K562 (cell line): Measurements from ENCODE around the gene SLC1A5. TPM values are rescaled to one million over a fixed set of nuclear protein-coding genes. Genes with fewer than 3 reads are reported as not detected.
A peak's percentile ranks its signal among the peaks of the same experiment; 100 is the strongest.

Experiments
- CREB1 ChIP-seq, 2 experiments: sonication (generic) in 1 of 2; formaldehyde crosslinking in 1 of 2; IDR thresholded peaks; 2 replicates each; pipeline versions ENCODE4 v1.6.1 to v1.8.0; 2012 to 2022; ENCODE audit warnings: inconsistent platforms in 1 of 2, mild to moderate bottlenecking in 1 of 2, missing genetic modification reagents in 1 of 2, moderate library complexity in 1 of 2
- E2F8 ChIP-seq: fragments of 450-650 bp; IDR thresholded peaks from 2 replicates; pipeline ENCODE4 v1.7.1; 2018; ENCODE audit warnings: mild to moderate bottlenecking, low read depth; ENCODE audit not compliant: partially characterized antibody
- HDGF ChIP-seq: fragments of 450-650 bp; IDR thresholded peaks from 2 replicates; pipeline ENCODE4 v1.6.1; 2016
- HNRNPLL ChIP-seq: fragments of 200-400 bp; formaldehyde crosslinking; IDR thresholded peaks from 2 replicates; pipeline ENCODE4 v1.6.1; 2017; ENCODE audit warnings: low read length, low read depth, mild to moderate bottlenecking; ENCODE audit not compliant: poor library complexity, severe bottlenecking
- IFI16 ChIP-seq: fragments of 250-450 bp; sonication (Bioruptor Pico); IDR thresholded peaks from 2 replicates; pipeline ENCODE4 v2.1.2; 2022; ENCODE audit warnings: mild to moderate bottlenecking, inconsistent platforms
- NONO ChIP-seq, 2 experiments: fragments of 200-400 bp in 1 of 2; fragments of 450-650 bp in 1 of 2; formaldehyde crosslinking in 1 of 2; IDR thresholded peaks; 2 replicates each; pipeline ENCODE4 v1.6.1; 2017; ENCODE audit warnings: low read depth in 2 of 2, mild to moderate bottlenecking in 2 of 2, moderate library complexity in 2 of 2, low read length in 1 of 2
- POU5F1 ChIP-seq: fragments of 150-350 bp; IDR thresholded peaks from 2 replicates; pipeline ENCODE4 v1.6.1; 2014; ENCODE audit warnings: borderline replicate concordance, low read length, low read depth, mild to moderate bottlenecking; ENCODE audit not compliant: partially characterized antibody
- RBM22 ChIP-seq: fragments of 200-400 bp; formaldehyde crosslinking; IDR thresholded peaks from 2 replicates; pipeline ENCODE4 v1.6.1; 2018; ENCODE audit warnings: low read length, low read depth; ENCODE audit not compliant: poor library complexity, severe bottlenecking
- SRSF3 ChIP-seq: fragments of 200-400 bp; formaldehyde crosslinking; IDR thresholded peaks from 2 replicates; pipeline ENCODE4 v1.6.1; 2016; ENCODE audit warnings: mild to moderate bottlenecking, low read length, moderate library complexity; ENCODE audit not compliant: insufficient read depth
- TOE1 ChIP-seq, 2 experiments: fragments of 450-650 bp in 1 of 2; sonication (generic) in 1 of 2; formaldehyde crosslinking in 1 of 2; IDR thresholded peaks; 2 replicates each; pipeline versions ENCODE4 v1.7.1 to v1.8.0; 2016 to 2022; ENCODE audit warnings: borderline replicate concordance in 2 of 2, mild to moderate bottlenecking in 2 of 2, antibody characterized with exemption in 1 of 2, inconsistent platforms in 1 of 2, low read depth in 1 of 2, missing genetic modification reagents in 1 of 2, moderate library complexity in 1 of 2
- ZNF609 ChIP-seq: sonication (generic); formaldehyde crosslinking; IDR thresholded peaks from 2 replicates; pipeline ENCODE4 v1.8.1; 2023; ENCODE audit warnings: missing genetic modification reagents, mild to moderate bottlenecking, borderline replicate concordance
- polyA plus RNA-seq, 8 experiments: library from polyadenylated mRNA; depleted of rRNA in 4 of 8; stranded (reverse) in 5 of 8; unstranded in 3 of 8; fragments of >200 nt; fragmentation: Nextera tagmentation in 2 of 8; fragmentation: Illumina TruSeq in 1 of 8; extraction: Ambion mirVana in 2 of 8; extraction: Trizol in 1 of 8; gene quantifications; 2 replicates each; pipeline versions ENCODE4 v1.2.1 to v1.2.3, GENCODE V29; 2011 to 2014; ENCODE audit warnings: inconsistent platforms in 1 of 8, missing spikeins in 1 of 8
- total RNA-seq, 7 experiments: library from RNA; depleted of rRNA in 6 of 7; stranded (reverse); fragments of >200 nt in 6 of 7; fragmentation: Illumina TruSeq in 2 of 7; extraction: Trizol in 2 of 7; gene quantifications; 2 replicates each; pipeline versions ENCODE4 v1.2.1 to v1.2.3, GENCODE V29; 2011 to 2021; ENCODE audit warnings: low replicate concordance in 1 of 7

SLC1A5 gene
- total and polyA plus RNA-seq, 9 of the 15 experiments (the other 6 are each of a cell fraction or from before 2014, with no cell fraction given): 31.2 to 417 (median 134) TPM

- peak; percentile 79 for TF ChIP-seq HNRNPLL
- TF ChIP-seq ZNF609 (CRISPR knock-in tag): no peak
- peak in 1 of 2 experiments; percentile 45; a peak in 1 of 4 replicates for TF ChIP-seq NONO (IDR thresholded peaks at IDR 0.05; ENCODE audit: low read depth in 2 of 2, low read length in 1 of 2)
- TF ChIP-seq RBM22: peak; percentile 93
- no peak for TF ChIP-seq TOE1 (IDR thresholded peaks at IDR 0.05; ENCODE audit: borderline replicate concordance)
- 0 out of 2 replicates have a peak, but pooled peaks have one; percentile 12 for TF ChIP-seq TOE1 (CRISPR knock-in tag; IDR thresholded peaks at IDR 0.05; ENCODE audit: borderline replicate concordance, low read depth)
- TF ChIP-seq HDGF: no peak
- 0 out of 2 replicates have a peak, but pooled peaks have one; percentile 30 for TF ChIP-seq SRSF3
- TF ChIP-seq CREB1 (IDR thresholded peaks at IDR 0.05): no peak
- TF ChIP-seq CREB1 (CRISPR knock-in tag; IDR thresholded peaks at IDR 0.05): peak; percentile 43; the same call in 1 of the 2 replicates
- TF ChIP-seq E2F8: peak; percentile 20
- TF ChIP-seq IFI16 (CRISPR knock-in tag): no peak
- no peak for TF ChIP-seq POU5F1
These were observed 798 bp downstream of the SLC1A5 start (continued) for GRCh38 chr19:46787331-46788261.
